ENCODE data around the gene ARL8A. TPM values are rescaled to one million over a fixed set of nuclear protein-coding genes. Genes with fewer than 3 reads are reported as not detected.
"Not testable (repeated sequence)": the region's sequence is repeated elsewhere in the genome, so short reads cannot be mapped to it uniquely, and the experiment has no call there.

Gene ARL8A
- total and polyA plus RNA-seq, 4 donors: 21.8 to 87.7 (median 49.3) TPM

DNA sequence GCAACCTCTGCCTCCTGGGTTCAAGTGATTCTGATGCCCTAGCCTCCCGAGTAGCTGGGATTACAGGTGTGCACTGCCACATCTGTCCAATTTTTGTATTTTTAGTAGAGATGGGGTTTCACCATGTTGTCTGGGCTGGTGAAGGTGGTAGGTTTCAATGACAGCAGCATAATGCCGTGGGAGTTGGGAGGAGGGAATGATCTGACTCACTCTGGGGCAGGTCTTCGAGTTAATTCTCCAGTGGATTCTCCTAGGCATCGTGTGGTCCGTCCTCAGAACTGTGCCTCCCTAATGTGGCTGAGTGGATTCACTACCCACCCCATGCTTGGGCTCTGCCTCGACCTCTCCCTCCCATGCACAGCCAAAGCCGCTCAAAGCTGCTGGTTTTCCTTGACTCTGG, 23.5 kb downstream of the ARL8A start:
- no peaks in the 10 kb centered on the region for H3K27me3 ChIP-seq (ENCODE audit: control insufficient read depth in 1 of 2, insufficient read depth in 2 of 2, low read length in 1 of 2)
- ATAC-seq (ENCODE audit: low FRiP score) (no peak), DNase-seq (no peak)
- H3K4me1 ChIP-seq (ENCODE audit: control insufficient read depth in 1 of 2, insufficient read depth in 2 of 2, low read length in 2 of 2): no peaks in the 10 kb centered on the region
- no peaks in the 10 kb centered on the region for H3K9me3 ChIP-seq (ENCODE audit: control insufficient read depth, low read length)
- H3K36me3 ChIP-seq (ENCODE audit: control insufficient read depth in 1 of 2, insufficient read depth in 2 of 2, low read length in 1 of 2): no peaks in the 10 kb centered on the region
- no peak overlapping the region for H3K4me3 ChIP-seq (ENCODE audit: low read length in 2 of 2)
- WGBS, 2 donors: 74 to 81% methylated on average over 6 to 7 of the region's 7 CpGs
- intact Hi-C loops (cut with DNase I): no loop called here
- no peak overlapping the region for H3K27ac ChIP-seq (ENCODE audit: low read depth in 1 of 2, low read length in 2 of 2)

- intact Hi-C loops (cut with DNase I): loop anchor here in 1 of 2 donors (2.0 kb wide), 1 partner anchor 109 kb away; no protein-coding TSS in a partner anchor
- DNase-seq: no peak
Observed at GRCh38 chr1:202117898-202118371, 26.6 kb downstream of the ARL8A start.

GRCh38 chr1:202116287-202116686, 28.2 kb downstream of the ARL8A start:
- no peaks in the 10 kb centered on the region for H3K4me1 ChIP-seq (ENCODE audit: control insufficient read depth in 1 of 2, insufficient read depth in 2 of 2, low read length in 2 of 2)
- intact Hi-C loops (cut with DNase I): no loop called here
- 95 to 96% methylated on average over 8 of the region's 8 CpGs for WGBS, 2 donors
- no peak overlapping the region for H3K4me3 ChIP-seq (ENCODE audit: low read length in 2 of 2)
- ATAC-seq (ENCODE audit: low FRiP score): no peak
- no peak for DNase-seq
- no peak overlapping the region for H3K27ac ChIP-seq (ENCODE audit: low read depth in 1 of 2, low read length in 2 of 2)
- no peaks in the 10 kb centered on the region for H3K27me3 ChIP-seq (ENCODE audit: control insufficient read depth in 1 of 2, insufficient read depth in 2 of 2, low read length in 1 of 2)
- no peaks in the 10 kb centered on the region for H3K36me3 ChIP-seq (ENCODE audit: control insufficient read depth in 1 of 2, insufficient read depth in 2 of 2, low read length in 1 of 2)
- no peaks in the 10 kb centered on the region for H3K9me3 ChIP-seq (ENCODE audit: control insufficient read depth, low read length)

More at GRCh38 chr1:202117898-202118371, 26.6 kb downstream of the ARL8A start:
- no peak for ATAC-seq (ENCODE audit: low FRiP score)
- WGBS, 2 donors: 66 to 69% methylated on average over 10 of the region's 10 CpGs
- Histone ChIP-seq H3K9me3 (ENCODE audit: control insufficient read depth, low read length) (no peaks in the 10 kb centered on the region), H3K4me3 (ENCODE audit: low read length in 2 of 2) (no peak overlapping the region), H3K27ac (ENCODE audit: low read depth in 1 of 2, low read length in 2 of 2) (no peak overlapping the region), H3K27me3 (ENCODE audit: control insufficient read depth in 1 of 2, insufficient read depth in 2 of 2, low read length in 1 of 2) (no peaks in the 10 kb centered on the region), H3K4me1 (ENCODE audit: control insufficient read depth in 1 of 2, insufficient read depth in 2 of 2, low read length in 2 of 2) (no peaks in the 10 kb centered on the region), H3K36me3 (ENCODE audit: control insufficient read depth in 1 of 2, insufficient read depth in 2 of 2, low read length in 1 of 2) (no peaks in the 10 kb centered on the region)

GRCh38 chr1:202113690-202114300, 30.7 kb downstream of the ARL8A start:
- Histone ChIP-seq H3K36me3 (ENCODE audit: control insufficient read depth in 1 of 2, insufficient read depth in 2 of 2, low read length in 1 of 2) (no peaks in the 10 kb centered on the region), H3K4me1 (ENCODE audit: control insufficient read depth in 1 of 2, insufficient read depth in 2 of 2, low read length in 2 of 2) (no peaks in the 10 kb centered on the region), H3K27me3 (ENCODE audit: control insufficient read depth in 1 of 2, insufficient read depth in 2 of 2, low read length in 1 of 2) (no peaks in the 10 kb centered on the region), H3K4me3 (ENCODE audit: low read length in 2 of 2) (no peak overlapping the region), H3K27ac (ENCODE audit: low read depth in 1 of 2, low read length in 2 of 2) (no peak overlapping the region), H3K9me3 (ENCODE audit: control insufficient read depth, low read length) (no peaks in the 10 kb centered on the region)
- DNase-seq (no peak), ATAC-seq (ENCODE audit: low FRiP score) (no peak)
- 18 to 41% methylated on average over 2 of the region's 2 CpGs for WGBS, 2 donors
- intact Hi-C loops (cut with DNase I): no loop called here

DNA sequence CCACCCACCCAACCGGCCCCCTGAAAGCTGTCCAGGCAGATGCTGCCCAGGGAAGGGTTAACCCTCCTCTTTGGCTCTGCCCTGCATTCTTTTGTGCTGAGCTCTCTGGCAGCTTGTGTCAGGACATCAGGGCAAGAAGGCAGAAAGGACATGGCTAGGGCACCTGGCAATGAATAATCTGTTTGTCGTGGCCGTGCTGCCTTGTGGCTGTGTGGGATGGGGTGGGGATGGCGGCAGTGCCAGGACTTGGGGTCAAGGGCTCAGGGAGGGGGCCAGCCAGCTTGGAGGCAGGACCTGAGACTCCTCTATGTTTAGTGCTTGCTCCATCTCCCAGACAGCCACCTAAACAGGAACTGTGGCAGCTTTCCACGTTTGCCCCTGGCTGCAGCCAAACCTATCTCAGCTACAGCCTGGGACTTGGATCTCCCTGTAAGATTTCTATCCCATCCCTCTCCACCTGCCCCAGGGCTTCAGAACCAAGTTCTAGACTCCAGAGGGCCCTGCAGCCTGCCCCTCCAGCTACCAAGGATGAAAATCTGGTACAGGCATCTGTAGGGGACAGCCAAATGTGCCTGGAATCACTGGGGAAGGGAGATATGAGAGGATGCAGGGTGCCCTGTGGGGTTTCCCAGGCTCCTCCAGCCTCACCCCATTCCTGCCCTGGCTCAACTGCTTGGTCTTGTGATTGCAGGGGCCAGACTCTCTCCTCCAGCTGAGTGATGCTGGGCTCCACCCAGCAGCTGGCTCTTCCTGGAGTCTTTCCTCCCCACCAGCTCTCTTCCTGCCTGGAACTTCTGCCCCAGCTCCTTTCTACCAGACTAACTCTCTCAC, 31.5 kb downstream of the ARL8A start:
- no peak for DNase-seq
- ATAC-seq (ENCODE audit: low FRiP score): peak; percentile 26
- Histone ChIP-seq H3K27ac (ENCODE audit: low read depth in 1 of 2, low read length in 2 of 2) (peak overlapping the region in 1 of 2 donors; percentile 7), H3K36me3 (ENCODE audit: control insufficient read depth in 1 of 2, insufficient read depth in 2 of 2, low read length in 1 of 2) (no peaks in the 10 kb centered on the region), H3K4me1 (ENCODE audit: control insufficient read depth in 1 of 2, insufficient read depth in 2 of 2, low read length in 2 of 2) (no peaks in the 10 kb centered on the region), H3K27me3 (ENCODE audit: control insufficient read depth in 1 of 2, insufficient read depth in 2 of 2, low read length in 1 of 2) (no peaks in the 10 kb centered on the region), H3K9me3 (ENCODE audit: control insufficient read depth, low read length) (no peaks in the 10 kb centered on the region), H3K4me3 (ENCODE audit: low read length in 2 of 2) (no peak overlapping the region)
- intact Hi-C loops (cut with DNase I): no loop called here
- 6 to 7% methylated on average over 5 of the region's 5 CpGs for WGBS, 2 donors

DNA sequence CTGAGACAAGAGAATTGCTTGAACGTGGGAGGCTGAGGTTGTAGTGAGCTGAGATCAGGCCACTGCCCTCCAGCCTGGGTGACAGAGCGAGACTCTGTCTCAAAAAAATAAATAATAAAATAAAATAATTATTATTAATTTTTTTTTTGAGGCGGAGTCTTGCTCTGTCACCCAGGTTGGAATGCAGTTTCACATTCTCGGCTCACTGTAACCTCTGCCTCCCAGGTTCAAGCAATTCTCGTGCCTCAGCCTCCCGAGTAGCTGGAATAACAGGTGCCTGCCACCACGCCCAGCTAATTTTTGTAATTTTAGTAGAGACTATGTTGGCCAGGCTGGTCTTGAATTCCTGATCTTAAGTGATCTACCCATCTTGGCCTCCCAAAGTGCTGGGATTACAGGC, 32.9 kb downstream of the ARL8A start:
- H3K4me3 ChIP-seq (ENCODE audit: low read length in 2 of 2); H3K4me1 ChIP-seq (ENCODE audit: control insufficient read depth in 1 of 2, insufficient read depth in 2 of 2, low read length in 2 of 2); H3K9me3 ChIP-seq (ENCODE audit: control insufficient read depth, low read length); H3K36me3 ChIP-seq (ENCODE audit: control insufficient read depth in 1 of 2, insufficient read depth in 2 of 2, low read length in 1 of 2); DNase-seq; ATAC-seq (ENCODE audit: low FRiP score); H3K27ac ChIP-seq (ENCODE audit: low read depth in 1 of 2, low read length in 2 of 2); intact Hi-C loops (cut with DNase I); H3K27me3 ChIP-seq (ENCODE audit: control insufficient read depth in 1 of 2, insufficient read depth in 2 of 2, low read length in 1 of 2): not testable (repeated sequence)
- WGBS, 2 donors: 93 to 95% methylated on average over 7 of the region's 7 CpGs

GRCh38 chr1:202110977-202111376, 33.6 kb downstream of the ARL8A start:
- Histone ChIP-seq H3K9me3 (ENCODE audit: control insufficient read depth, low read length) (no peaks in the 10 kb centered on the region), H3K27ac (ENCODE audit: low read depth in 1 of 2, low read length in 2 of 2) (no peak overlapping the region), H3K4me1 (ENCODE audit: control insufficient read depth in 1 of 2, insufficient read depth in 2 of 2, low read length in 2 of 2) (no peaks in the 10 kb centered on the region), H3K27me3 (ENCODE audit: control insufficient read depth in 1 of 2, insufficient read depth in 2 of 2, low read length in 1 of 2) (no peaks in the 10 kb centered on the region), H3K36me3 (ENCODE audit: control insufficient read depth in 1 of 2, insufficient read depth in 2 of 2, low read length in 1 of 2) (no peaks in the 10 kb centered on the region), H3K4me3 (ENCODE audit: low read length in 2 of 2) (no peak overlapping the region)
- 83 to 88% methylated on average over 3 of the region's 3 CpGs for WGBS, 2 donors
- intact Hi-C loops (cut with DNase I): no loop called here
- ATAC-seq (ENCODE audit: low FRiP score) (no peak), DNase-seq (no peak)

DNA sequence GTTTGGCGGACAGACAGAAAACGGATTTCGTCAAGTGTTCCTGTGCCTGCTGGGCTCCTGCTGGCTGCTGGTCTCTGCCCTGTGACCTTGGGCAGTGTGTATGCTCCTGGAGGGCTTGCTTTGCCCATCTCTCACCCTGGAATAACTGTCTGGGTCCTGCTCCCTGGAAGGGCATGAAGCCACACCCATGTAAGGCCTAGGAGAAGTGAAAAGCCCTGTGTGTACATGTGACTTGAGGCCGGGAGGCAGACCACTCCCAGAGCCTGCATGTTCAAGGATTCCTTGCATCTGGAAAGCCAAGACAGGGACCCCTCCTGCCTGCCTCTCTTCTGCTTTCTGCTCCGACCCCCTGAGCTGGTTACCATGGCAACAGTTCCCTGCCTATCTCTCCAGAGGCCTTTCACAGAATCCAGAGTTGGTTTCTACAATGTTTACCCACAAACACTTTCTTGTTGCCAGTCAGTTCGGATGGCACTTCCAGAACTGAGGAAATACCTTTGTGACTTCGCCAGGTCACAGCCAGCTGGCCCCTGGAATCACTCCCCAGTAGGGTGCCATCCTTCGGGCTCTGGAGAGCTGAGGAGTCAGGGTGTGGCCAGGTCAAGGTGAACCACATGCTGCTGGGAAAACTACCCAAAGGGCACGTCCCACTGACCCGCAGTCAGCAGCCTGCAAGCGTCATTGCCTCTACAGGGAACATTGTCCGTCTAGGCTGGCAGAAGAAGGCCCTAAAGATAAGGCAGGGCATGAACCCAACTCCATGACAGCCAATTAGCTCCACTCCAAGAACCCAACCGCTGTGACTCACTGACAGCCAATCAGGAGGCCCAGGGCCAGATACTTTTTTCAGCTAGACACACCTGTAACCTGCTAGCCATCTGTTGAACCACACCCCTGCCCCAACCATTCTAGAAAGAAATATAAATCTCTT, 36.5 kb downstream of the ARL8A start:
- intact Hi-C loops (cut with DNase I): loop anchor here in 1 of 2 donors (5.0 kb wide), 1 partner anchor 61 kb away; no protein-coding TSS in a partner anchor
- Histone ChIP-seq H3K36me3 (ENCODE audit: control insufficient read depth in 1 of 2, insufficient read depth in 2 of 2, low read length in 1 of 2) (no peaks in the 10 kb centered on the region), H3K4me3 (ENCODE audit: low read length in 2 of 2) (no peak overlapping the region), H3K27me3 (ENCODE audit: control insufficient read depth in 1 of 2, insufficient read depth in 2 of 2, low read length in 1 of 2) (no peaks in the 10 kb centered on the region), H3K9me3 (ENCODE audit: control insufficient read depth, low read length) (no peaks in the 10 kb centered on the region), H3K27ac (ENCODE audit: low read depth in 1 of 2, low read length in 2 of 2) (no peak overlapping the region), H3K4me1 (ENCODE audit: control insufficient read depth in 1 of 2, insufficient read depth in 2 of 2, low read length in 2 of 2) (no peaks in the 10 kb centered on the region)
- WGBS, 2 donors: 62 to 69% methylated on average over 13 of the region's 13 CpGs
- no peak for DNase-seq
- ATAC-seq (ENCODE audit: low FRiP score): no peak
